ENCODE data around the gene PRSS50.

DNA sequence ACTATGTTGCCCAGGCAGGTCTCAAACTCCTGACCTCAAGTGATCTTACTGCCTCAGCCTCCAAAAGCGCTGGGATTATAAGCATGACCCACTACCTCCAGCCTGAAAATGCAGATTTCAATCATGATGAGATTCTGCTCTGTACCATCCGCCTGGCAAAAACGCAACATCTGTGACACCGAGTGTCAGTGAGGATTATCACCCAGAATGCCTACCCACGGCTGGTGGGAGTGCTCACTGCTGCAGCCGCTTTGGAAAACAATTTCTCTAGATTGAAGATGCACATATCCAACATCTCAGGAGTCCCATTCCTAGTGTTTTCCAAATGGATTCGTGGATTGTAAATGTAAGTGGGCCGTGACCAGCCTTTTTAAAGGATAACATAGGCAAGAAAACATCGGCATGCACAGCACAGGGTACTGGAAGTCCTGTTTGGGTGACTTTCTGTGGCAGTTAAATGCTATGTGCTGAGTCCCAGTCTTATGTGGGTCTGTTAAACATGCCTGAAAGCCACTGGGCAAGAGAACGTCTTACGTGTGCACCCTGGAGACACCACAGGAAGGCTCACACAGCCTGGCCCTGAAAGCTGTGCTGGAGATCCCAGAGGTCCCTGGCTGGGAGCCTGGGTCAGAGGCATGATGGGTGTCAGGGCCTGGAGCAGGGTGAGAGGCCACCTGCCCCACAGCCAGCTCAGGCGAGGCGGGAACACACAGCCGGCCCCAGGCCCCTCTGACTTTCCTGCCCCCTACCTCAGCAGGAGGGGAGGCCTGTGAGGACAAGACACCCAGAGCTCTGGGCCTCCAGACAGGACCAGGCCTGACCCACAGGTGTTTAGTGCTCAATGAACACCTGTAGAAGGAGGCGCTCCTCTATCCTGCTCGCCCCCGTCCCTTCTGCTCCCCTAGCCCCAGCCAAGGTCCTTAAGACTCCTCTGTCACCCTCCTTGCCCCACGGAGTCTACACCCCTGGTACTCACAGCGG lies 918 bp downstream of the PRSS50 start:
- TF ChIP-seq, protein P1, sequence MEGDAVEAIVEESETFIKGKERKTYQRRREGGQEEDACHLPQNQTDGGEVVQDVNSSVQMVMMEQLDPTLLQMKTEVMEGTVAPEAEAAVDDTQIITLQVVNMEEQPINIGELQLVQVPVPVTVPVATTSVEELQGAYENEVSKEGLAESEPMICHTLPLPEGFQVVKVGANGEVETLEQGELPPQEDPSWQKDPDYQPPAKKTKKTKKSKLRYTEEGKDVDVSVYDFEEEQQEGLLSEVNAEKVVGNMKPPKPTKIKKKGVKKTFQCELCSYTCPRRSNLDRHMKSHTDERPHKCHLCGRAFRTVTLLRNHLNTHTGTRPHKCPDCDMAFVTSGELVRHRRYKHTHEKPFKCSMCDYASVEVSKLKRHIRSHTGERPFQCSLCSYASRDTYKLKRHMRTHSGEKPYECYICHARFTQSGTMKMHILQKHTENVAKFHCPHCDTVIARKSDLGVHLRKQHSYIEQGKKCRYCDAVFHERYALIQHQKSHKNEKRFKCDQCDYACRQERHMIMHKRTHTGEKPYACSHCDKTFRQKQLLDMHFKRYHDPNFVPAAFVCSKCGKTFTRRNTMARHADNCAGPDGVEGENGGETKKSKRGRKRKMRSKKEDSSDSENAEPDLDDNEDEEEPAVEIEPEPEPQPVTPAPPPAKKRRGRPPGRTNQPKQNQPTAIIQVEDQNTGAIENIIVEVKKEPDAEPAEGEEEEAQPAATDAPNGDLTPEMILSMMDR (IDR thresholded peaks at IDR 0.05) = no peak
- TF ChIP-seq POLR2A (IDR thresholded peaks at IDR 0.05) = no peak
